HCT116 (cell line): Measurements from ENCODE around the gene SDCBP2.

Source experiments
- EZH2phosphoT487 ChIP-seq: fragments of 200-600 bp; IDR thresholded peaks from 2 replicates; pipeline ENCODE4 v1.6.1; 2018; ENCODE audit warnings: antibody characterized with exemption, borderline replicate concordance
- POLR2A ChIP-seq: IDR thresholded peaks from 2 replicates; pipeline ENCODE4 v1.7.0; 2011; ENCODE audit warnings: borderline replicate concordance; ENCODE audit not compliant: insufficient read depth, insufficient read length; ENCODE audit errors: extremely low read depth
- POLR2AphosphoS5 ChIP-seq: IDR thresholded peaks from 2 replicates; pipeline ENCODE4 v1.6.1; 2011; ENCODE audit warnings: mild to moderate bottlenecking, low read depth, low read length, moderate library complexity
- RAD21 ChIP-seq: IDR thresholded peaks from 2 replicates; pipeline ENCODE4 v1.6.1; 2012; ENCODE audit warnings: low read depth, mild to moderate bottlenecking
- SIN3A ChIP-seq: IDR thresholded peaks from 2 replicates; pipeline ENCODE4 v1.6.1; 2012; ENCODE audit warnings: low read depth
- YY1 ChIP-seq: IDR thresholded peaks from 2 replicates; pipeline ENCODE4 v1.6.1; 2011; ENCODE audit warnings: low read length, low read depth, moderate library complexity, mild to moderate bottlenecking; ENCODE audit not compliant: insufficient replicate concordance; ENCODE audit errors: extremely low read depth
- ZFX ChIP-seq: fragments of 450-650 bp; IDR thresholded peaks from 2 replicates; pipeline ENCODE4 v1.6.1; 2017
- TF ChIP-seq, protein P1 (sequence below): IDR thresholded peaks from 2 replicates; pipeline ENCODE4 v1.6.1; 2012
- TF ChIP-seq, protein P2 (sequence below), 3 experiments: fragments of 200-600 bp in 1 of 3; sonication (generic) in 1 of 3; IDR thresholded peaks in 2 of 3; conservative IDR thresholded peaks in 1 of 3; 2 replicates each; pipeline ENCODE4 v1.5.1; 2012 to 2017; ENCODE audit warnings: low read depth in 2 of 3, low read length in 2 of 3, antibody characterized with exemption in 1 of 3, borderline replicate concordance in 1 of 3, control low read depth in 1 of 3, mild to moderate bottlenecking in 1 of 3, mixed read lengths in 1 of 3, mixed run types in 1 of 3, moderate library complexity in 1 of 3; ENCODE audit not compliant: insufficient read depth in 1 of 3
- TF ChIP-seq, protein P3 (sequence below): IDR thresholded peaks from 2 replicates; pipeline ENCODE4 v1.6.1; 2012

DNA sequence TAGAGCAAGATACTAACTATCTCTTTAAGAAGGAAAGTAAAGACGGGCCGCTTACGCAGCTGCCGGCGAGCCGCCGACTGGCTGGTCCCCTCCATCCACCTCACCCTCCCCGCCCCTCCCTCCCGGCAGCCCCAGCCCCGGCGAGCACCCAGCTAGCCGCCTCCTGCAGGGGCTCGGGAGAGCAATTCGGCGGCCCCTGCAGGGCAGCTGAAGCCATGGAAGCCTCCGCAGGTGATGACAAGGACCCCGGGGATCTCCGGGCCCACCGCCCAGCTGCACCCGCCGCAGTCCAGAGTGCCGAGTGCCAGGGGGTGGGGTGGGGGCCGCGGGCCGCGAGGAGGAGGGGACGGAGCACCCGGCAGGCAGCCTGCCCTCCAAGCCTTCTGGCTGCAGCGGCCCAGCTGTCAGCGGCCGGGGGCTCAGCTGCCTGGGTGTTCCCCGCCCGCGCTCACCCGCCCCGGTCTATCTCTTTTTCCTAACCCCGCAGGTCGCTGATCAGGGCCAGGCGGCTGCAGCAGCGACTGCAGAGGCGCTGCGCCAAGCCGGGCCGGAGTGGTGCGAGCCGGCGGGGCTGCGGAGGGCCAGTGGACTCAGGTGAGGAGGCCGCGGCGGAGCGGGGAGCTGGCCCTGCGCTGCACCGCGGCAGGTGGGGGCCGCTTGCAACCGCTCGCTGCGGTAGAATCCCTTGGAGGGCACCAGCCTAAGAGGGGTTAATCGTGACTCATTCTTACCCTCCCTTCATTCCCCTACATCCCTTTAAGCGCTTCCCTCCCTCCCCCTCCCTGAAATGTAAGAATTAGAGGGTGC, 62.6 kb downstream of the SDCBP2 start, which contains the start of gene SNPH:
- TF ChIP-seq YY1 (no peak), POLR2A (no peak), EZH2phosphoT487 (no peak), RAD21 (no peak), POLR2AphosphoS5 (0 out of 2 replicates have a peak, but pooled peaks have one; percentile 25), SIN3A (no peak; the same call in 1 of the 2 replicates), ZFX (peak; percentile 50; the same call in 1 of the 2 replicates)
- TF ChIP-seq, protein P1, sequence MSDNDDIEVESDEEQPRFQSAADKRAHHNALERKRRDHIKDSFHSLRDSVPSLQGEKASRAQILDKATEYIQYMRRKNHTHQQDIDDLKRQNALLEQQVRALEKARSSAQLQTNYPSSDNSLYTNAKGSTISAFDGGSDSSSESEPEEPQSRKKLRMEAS: no peak
- TF ChIP-seq, protein P2, sequence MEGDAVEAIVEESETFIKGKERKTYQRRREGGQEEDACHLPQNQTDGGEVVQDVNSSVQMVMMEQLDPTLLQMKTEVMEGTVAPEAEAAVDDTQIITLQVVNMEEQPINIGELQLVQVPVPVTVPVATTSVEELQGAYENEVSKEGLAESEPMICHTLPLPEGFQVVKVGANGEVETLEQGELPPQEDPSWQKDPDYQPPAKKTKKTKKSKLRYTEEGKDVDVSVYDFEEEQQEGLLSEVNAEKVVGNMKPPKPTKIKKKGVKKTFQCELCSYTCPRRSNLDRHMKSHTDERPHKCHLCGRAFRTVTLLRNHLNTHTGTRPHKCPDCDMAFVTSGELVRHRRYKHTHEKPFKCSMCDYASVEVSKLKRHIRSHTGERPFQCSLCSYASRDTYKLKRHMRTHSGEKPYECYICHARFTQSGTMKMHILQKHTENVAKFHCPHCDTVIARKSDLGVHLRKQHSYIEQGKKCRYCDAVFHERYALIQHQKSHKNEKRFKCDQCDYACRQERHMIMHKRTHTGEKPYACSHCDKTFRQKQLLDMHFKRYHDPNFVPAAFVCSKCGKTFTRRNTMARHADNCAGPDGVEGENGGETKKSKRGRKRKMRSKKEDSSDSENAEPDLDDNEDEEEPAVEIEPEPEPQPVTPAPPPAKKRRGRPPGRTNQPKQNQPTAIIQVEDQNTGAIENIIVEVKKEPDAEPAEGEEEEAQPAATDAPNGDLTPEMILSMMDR (IDR thresholded peaks at IDR 0.05 in 2 of 3, conservative IDR thresholded peaks at IDR 0.05 in 1 of 3; ENCODE audit: borderline replicate concordance in 1 of 3, insufficient read depth in 1 of 3, low read depth in 2 of 3, low read length in 2 of 3): no peak
- TF ChIP-seq, protein P3, sequence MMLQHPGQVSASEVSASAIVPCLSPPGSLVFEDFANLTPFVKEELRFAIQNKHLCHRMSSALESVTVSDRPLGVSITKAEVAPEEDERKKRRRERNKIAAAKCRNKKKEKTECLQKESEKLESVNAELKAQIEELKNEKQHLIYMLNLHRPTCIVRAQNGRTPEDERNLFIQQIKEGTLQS: no peak
